K562 (cell line): ENCODE results near the gene UBASH3A. TPM values are rescaled to one million over a fixed set of nuclear protein-coding genes. Genes with fewer than 3 reads are reported as not detected.
A peak's percentile ranks its signal among the peaks of the same experiment; 100 is the strongest.

ENCODE experiments used
- BDP1 ChIP-seq: IDR thresholded peaks from 3 replicates; pipeline ENCODE4 v1.6.1; 2011; ENCODE audit not compliant: insufficient read length, insufficient read depth
- E2F6 ChIP-seq, 2 experiments: IDR thresholded peaks; 2 replicates each; pipeline ENCODE4 v1.6.1; 2011; ENCODE audit warnings: borderline replicate concordance in 1 of 2, control low read depth in 1 of 2, low read depth in 1 of 2, low read length in 1 of 2, mild to moderate bottlenecking in 1 of 2, mixed read lengths in 1 of 2, moderate library complexity in 1 of 2; ENCODE audit not compliant: insufficient read depth in 1 of 2, insufficient read length in 1 of 2, poor library complexity in 1 of 2, severe bottlenecking in 1 of 2; ENCODE audit errors: extremely low read depth in 1 of 2
- ELK3 ChIP-seq: fragments of 450-650 bp; formaldehyde crosslinking; IDR thresholded peaks from 2 replicates; pipeline ENCODE4 v1.4.0; 2020; ENCODE audit warnings: mild to moderate bottlenecking
- ERF ChIP-seq: fragments of 450-650 bp; formaldehyde crosslinking; IDR thresholded peaks from 2 replicates; pipeline ENCODE4 v1.4.0; 2020; ENCODE audit warnings: mild to moderate bottlenecking, mixed read lengths
- L3MBTL2 ChIP-seq: fragments of 450-650 bp; IDR thresholded peaks from 2 replicates; pipeline ENCODE4 v1.6.1; 2016; ENCODE audit warnings: mild to moderate bottlenecking, moderate library complexity
- MAFK ChIP-seq: IDR thresholded peaks from 2 replicates; pipeline ENCODE4 v1.6.1; 2011; ENCODE audit warnings: low read length, improper control_type of control experiment
- MBD1 ChIP-seq: fragments of 250-450 bp; sonication (Bioruptor Pico); IDR thresholded peaks from 2 replicates; pipeline ENCODE4 v1.8.0; 2022; ENCODE audit warnings: inconsistent platforms
- PKNOX1 ChIP-seq: fragments of 450-650 bp; IDR thresholded peaks from 2 replicates; pipeline ENCODE4 v1.6.1; 2016
- RBM14 ChIP-seq: fragments of 200-400 bp; formaldehyde crosslinking; IDR thresholded peaks from 2 replicates; pipeline ENCODE4 v1.6.1; 2018; ENCODE audit warnings: low read depth, mild to moderate bottlenecking, low read length, moderate library complexity, borderline replicate concordance; ENCODE audit not compliant: insufficient read depth
- SMAD3 ChIP-seq: fragments of 450-650 bp; formaldehyde crosslinking; conservative IDR thresholded peaks from 2 replicates; pipeline ENCODE4 v1.4.0; 2020; ENCODE audit warnings: mild to moderate bottlenecking
- TBP ChIP-seq: optimal IDR thresholded peaks from 2 replicates; pipeline ENCODE3; 2011; ENCODE audit warnings: low read depth, low read length, improper control_type of control experiment
- TEAD4 ChIP-seq, 2 experiments: sonication (generic) in 1 of 2; formaldehyde crosslinking in 1 of 2; IDR thresholded peaks; 2 replicates each; pipeline versions ENCODE4 v1.6.1 to v1.8.0; 2012 to 2022; ENCODE audit warnings: borderline replicate concordance in 1 of 2, inconsistent platforms in 1 of 2, low read length in 1 of 2, mild to moderate bottlenecking in 1 of 2, missing genetic modification reagents in 1 of 2
- ZBTB1 ChIP-seq: sonication (generic); formaldehyde crosslinking; IDR thresholded peaks from 2 replicates; pipeline ENCODE4 v1.8.1; 2023; ENCODE audit warnings: missing genetic modification reagents, low read depth, mild to moderate bottlenecking, borderline replicate concordance
- ZBTB9 ChIP-seq: fragments of 450-650 bp; formaldehyde crosslinking; IDR thresholded peaks from 2 replicates; pipeline ENCODE4 v1.4.0; 2020; ENCODE audit warnings: mild to moderate bottlenecking, moderate library complexity
- ZNF408 ChIP-seq: fragments of 250-450 bp; sonication (Bioruptor Pico); IDR thresholded peaks from 2 replicates; pipeline ENCODE4 v1.4.0; 2020; ENCODE audit warnings: low read depth, mild to moderate bottlenecking, moderate library complexity
- ZNF699 ChIP-seq: fragments of 250-450 bp; sonication (Bioruptor Pico); IDR thresholded peaks from 2 replicates; pipeline ENCODE4 v1.8.0; 2021; ENCODE audit warnings: mild to moderate bottlenecking, moderate library complexity; ENCODE audit not compliant: insufficient replicate concordance
- ZZZ3 ChIP-seq: fragments of 450-650 bp; IDR thresholded peaks from 2 replicates; pipeline ENCODE4 v1.6.1; 2016; ENCODE audit warnings: antibody characterized with exemption, mild to moderate bottlenecking, moderate library complexity
- polyA plus RNA-seq, 8 experiments: library from polyadenylated mRNA; depleted of rRNA in 4 of 8; stranded (reverse) in 5 of 8; unstranded in 3 of 8; fragments of >200 nt; fragmentation: Nextera tagmentation in 2 of 8; fragmentation: Illumina TruSeq in 1 of 8; extraction: Ambion mirVana in 2 of 8; extraction: Trizol in 1 of 8; gene quantifications; 2 replicates each; pipeline versions ENCODE4 v1.2.1 to v1.2.3, GENCODE V29; 2011 to 2014; ENCODE audit warnings: inconsistent platforms in 1 of 8, missing spikeins in 1 of 8
- total RNA-seq, 7 experiments: library from RNA; depleted of rRNA in 6 of 7; stranded (reverse); fragments of >200 nt in 6 of 7; fragmentation: Illumina TruSeq in 2 of 7; extraction: Trizol in 2 of 7; gene quantifications; 2 replicates each; pipeline versions ENCODE4 v1.2.1 to v1.2.3, GENCODE V29; 2011 to 2021; ENCODE audit warnings: low replicate concordance in 1 of 7

UBASH3A gene
- total and polyA plus RNA-seq, 9 of the 15 experiments (the other 6 are each of a cell fraction or from before 2014, with no cell fraction given) = 0.23 to 1.8 (median 1.1) TPM

GRCh38 chr21:42370894-42371654, 32.6 kb upstream of the UBASH3A start (continued):
- peak in 1 of 2 experiments; percentile 24 for TF ChIP-seq E2F6 (IDR thresholded peaks at IDR 0.05; ENCODE audit: borderline replicate concordance in 1 of 2, extremely low read depth in 1 of 2, insufficient read depth in 1 of 2, insufficient read length in 1 of 2, low read depth in 1 of 2, low read length in 1 of 2, poor library complexity in 1 of 2, severe bottlenecking in 1 of 2)
- no peak for TF ChIP-seq TBP
- no peak for TF ChIP-seq SMAD3 (CRISPR knock-in tag)
- no peak for TF ChIP-seq ERF
- TF ChIP-seq MAFK = no peak
- TF ChIP-seq PKNOX1 = peak; percentile 95
- no peak for TF ChIP-seq ZNF699 (CRISPR knock-in tag)
- no peak for TF ChIP-seq TEAD4 (IDR thresholded peaks at IDR 0.05; ENCODE audit: low read length)
- TF ChIP-seq TEAD4 (CRISPR knock-in tag; IDR thresholded peaks at IDR 0.05; ENCODE audit: borderline replicate concordance) = no peak
- no peak for TF ChIP-seq ZNF408 (CRISPR knock-in tag)
- TF ChIP-seq MBD1 (CRISPR knock-in tag) = no peak
- TF ChIP-seq BDP1 = no peak
- TF ChIP-seq L3MBTL2 = no peak
- TF ChIP-seq ZBTB1 (CRISPR knock-in tag) = peak; percentile 75; the same call in 1 of the 2 replicates
- no peak for TF ChIP-seq RBM14
- peak; percentile 100 for TF ChIP-seq ZBTB9 (CRISPR knock-in tag)
- no peak for TF ChIP-seq ELK3 (CRISPR knock-in tag)
- no peak for TF ChIP-seq ZZZ3
